HG02763 (cell line): ENCODE results near the gene LBX2.

Experiments used
- ATAC-seq: cut with Tn5 transposase; IDR thresholded peaks from one replicate; pipeline ENCODE4 v1.9.1; 2021; ENCODE audit warnings: mild to moderate bottlenecking, moderate library complexity; ENCODE audit not compliant: unreplicated experiment

The LBX2 gene

DNA sequence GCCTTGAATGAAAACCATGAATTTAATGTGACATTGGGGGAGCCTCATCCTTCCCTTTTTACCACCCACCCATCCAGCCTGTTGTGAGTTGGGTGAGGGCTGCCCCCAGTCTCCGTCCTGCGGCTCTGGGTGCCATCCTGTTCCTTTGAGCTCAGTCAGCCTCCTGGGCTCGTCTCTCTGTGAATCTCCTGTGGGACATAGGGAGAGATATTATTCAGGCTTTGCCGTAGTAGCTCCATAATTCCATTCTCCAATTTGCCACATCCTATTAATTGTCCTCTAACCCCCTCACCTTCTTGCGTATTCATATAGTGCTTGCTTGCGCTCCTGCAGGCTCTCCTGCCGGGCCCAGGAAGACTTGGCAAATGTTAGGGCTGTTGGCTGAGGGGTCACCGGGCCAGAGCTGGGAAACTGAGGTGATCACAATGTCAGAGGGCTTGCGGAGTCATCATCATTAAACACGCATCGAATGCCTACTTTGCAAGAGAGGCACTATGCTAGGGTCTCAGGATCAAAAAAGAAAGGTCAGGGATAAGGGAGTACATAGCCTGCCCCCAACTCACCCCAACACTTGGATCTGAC is 27.3 kb upstream of the LBX2 start:
- ATAC-seq, result no peak

DNA sequence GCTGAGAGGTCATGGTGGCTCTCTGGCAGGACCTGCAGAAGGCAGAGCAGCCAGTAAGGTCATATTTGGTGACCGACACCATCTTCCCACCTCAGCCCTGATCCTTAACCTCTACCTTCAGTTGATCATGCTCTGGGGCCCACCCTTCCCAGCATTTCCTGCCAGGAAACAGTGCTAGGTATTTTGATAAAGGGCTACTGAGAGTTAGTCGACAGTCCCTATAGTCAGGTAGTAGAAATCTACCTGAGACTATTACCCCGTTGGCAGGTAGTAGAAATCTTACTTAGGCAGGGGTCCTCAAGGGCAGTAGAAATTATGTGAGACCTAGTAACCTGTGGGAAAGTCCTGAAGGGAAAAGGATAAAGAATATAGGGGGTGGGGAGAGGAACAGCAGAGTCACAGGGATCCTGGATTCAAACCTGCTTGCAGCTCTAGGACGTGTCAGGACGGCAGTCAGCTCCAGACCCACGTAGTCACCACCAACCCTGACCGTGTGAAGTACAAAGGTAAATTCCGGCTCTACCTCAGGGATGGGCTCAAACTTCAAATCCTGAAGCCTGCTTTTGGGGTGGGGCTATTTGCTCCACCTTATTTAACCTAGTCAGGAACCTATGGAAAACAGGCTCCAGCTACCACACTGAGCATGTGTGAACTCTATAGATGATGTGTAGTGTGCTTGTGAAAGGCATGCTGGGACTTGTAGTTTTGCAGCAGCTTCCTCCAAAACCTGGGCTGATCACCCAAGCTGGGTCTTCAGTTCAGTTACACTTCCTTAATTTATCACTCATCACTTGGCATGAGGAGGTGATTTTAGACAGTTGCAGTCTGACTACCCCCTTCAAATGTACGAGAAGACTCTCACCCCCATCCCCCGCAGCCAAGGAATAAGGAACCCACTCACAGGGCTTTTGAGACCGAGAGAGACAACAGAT is 26.6 kb upstream of the LBX2 start, which contains the start of gene DQX1:
Gene DQX1, minus strand, starts transcription at position 515 of the 932 bp plus-strand sequence. Its CDS starts 502 bp downstream, at position 13.
- ATAC-seq, result no peak

DNA sequence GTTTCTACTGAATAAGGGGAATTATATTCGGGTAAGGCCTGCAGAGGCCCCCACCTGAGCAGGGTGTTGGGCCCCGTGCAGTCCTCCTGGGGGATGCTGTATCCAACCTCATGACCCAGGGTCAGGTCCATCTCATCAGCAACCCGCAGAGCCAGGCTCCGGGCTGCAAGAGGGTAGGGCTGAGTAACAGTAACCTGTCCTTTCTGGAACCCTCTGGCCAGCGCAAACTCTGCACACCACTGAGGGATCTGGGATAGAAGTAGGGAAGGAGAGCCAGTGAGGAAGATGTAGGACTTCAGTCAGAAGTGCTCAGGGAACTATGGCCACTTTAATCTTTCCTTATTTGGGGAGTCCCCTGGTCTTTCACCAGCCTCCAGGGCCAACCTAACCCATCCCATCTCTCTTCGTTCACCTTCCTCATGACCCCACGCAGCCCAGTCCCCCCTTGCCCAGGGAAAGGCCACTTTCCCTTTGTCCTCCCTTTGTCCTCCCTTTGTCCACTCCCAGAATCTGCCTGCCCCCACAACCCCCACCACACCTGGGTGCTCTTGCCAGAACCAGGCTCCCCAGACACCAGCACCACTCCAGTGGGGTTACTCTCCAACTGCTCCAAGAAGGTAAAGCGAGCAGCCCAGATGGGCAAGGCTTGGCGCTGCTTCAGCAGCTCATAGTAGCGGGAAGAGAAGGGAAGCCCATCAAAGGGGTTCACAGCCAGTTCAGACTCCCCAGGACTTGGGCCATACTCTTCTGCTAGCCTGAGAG is 25.7 kb upstream of the LBX2 start:
- ATAC-seq, result no peak

DNA sequence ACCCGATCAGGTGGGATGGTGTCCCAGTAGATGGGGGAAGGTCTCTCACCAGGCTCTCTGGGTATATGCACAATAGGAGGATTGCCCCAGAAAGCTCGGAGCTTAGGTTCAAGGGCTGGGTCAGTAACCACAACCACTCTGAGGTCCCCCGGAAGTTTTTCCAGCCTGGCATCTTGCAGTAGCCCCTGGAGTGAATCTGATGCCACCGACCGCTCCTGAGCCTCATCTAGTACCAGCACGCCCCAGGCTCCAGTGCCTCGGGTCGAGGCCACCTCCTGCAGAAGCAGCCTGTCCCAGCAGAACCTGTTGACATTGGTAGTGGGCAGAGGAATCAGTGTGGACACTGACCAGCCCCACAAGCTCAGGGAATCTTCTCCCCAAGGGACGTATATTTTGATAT is 24.6 kb upstream of the LBX2 start:
- ATAC-seq, result no peak

DNA sequence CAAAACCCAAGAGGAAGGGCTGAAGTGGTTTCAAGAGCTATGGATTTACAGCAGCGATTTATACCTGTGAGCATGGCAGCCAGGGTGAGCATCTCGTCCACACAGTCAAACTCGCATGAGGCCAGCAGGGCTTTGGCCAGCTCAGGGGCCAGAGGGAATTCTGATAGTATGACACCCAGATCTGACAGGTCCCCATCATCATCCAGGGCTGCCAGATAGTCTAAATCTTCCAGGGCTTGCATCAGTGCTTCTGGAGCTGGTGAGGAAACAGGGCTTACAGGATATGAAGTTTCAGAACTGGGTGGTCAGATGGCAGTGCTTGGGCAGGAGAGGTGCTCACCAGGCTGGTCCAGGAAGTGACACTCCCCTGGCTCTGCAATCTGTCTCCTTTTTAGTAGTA is 23.1 kb upstream of the LBX2 start:
- ATAC-seq, result no peak

DNA sequence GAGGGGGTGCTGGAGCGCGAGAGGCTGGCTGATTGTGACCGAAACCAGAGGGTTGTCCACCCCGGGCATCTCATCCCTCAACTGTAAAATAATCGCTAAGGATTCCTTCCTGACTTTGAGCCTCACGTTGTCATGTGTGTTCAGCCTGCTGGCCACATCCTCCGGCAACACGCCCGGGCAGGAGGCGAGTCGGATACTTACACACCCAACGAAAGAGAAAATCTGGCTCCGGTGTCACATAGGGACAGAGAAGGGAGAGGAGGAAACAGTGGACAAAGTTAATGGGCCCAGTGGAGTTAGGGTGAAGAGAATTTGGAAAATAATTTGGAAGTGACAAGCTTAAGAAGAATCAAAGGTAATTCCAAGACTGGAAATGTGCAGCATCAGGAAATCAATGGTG is 17.2 kb upstream of the LBX2 start:
- ATAC-seq, result no peak

DNA sequence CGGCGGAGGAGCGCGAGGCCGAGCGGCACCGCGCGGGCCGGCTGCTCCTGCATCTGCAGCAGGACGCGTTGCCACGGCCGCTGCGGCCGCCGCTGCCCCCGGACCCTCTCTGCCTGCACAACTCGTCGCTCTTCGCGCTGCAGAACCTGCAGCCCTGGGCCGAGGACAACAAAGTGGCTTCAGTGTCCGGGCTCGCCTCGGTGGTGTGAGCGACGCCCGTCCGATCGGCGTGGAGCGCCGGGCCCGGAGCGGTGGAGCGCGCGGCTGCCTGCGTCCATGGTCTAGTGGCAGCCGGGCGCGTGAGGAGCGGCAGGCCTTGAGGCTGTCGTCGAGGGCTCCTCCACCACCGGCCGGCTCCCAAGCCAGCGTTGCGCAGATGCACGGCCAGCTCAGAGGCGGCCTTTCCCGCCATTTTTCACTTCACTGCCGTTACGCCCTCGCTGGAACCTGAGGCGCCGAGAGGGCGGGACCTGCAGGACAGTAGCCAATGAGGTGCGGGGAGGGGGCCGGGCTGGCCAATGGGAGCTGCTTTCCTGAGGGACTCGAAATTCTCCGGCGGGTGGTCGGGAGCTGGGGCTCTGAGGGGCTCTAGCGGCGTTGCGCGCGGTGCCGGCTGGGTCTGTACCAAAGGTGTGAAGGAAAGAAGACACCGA is 16.7 kb upstream of the LBX2 start:
- peak; percentile 77 for ATAC-seq

DNA sequence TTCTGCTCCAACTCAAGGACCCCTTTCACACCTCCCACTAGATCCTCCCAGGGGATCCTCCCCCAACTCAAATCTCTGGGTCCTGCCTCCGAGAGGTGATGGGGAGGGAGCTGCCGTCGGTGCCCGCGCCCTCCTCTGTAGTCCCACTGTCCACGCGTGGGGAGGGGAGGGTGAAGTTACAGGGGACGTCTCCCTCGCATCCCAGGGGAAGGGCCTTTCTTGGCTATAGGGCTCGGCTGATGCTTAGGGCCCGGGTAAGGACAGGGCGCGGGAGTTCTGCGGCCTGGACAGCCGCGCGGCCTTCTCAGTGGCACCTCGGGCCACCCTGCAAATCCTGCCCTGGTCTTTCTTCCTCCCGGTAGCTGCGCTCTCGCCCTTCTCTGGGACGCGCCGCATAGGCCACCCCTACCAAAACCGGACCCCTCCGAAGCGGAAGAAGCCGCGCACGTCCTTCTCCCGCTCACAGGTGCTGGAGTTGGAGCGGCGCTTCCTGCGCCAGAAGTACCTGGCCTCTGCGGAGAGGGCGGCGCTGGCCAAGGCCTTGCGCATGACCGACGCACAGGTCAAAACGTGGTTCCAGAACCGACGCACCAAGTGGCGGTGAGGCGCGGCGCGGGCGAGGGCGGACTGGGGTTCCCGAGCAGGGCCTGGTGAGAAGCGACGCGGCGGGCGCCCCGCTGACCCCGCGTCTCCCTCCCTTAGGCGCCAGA is 16.0 kb upstream of the LBX2 start:
- ATAC-seq, result no peak

DNA sequence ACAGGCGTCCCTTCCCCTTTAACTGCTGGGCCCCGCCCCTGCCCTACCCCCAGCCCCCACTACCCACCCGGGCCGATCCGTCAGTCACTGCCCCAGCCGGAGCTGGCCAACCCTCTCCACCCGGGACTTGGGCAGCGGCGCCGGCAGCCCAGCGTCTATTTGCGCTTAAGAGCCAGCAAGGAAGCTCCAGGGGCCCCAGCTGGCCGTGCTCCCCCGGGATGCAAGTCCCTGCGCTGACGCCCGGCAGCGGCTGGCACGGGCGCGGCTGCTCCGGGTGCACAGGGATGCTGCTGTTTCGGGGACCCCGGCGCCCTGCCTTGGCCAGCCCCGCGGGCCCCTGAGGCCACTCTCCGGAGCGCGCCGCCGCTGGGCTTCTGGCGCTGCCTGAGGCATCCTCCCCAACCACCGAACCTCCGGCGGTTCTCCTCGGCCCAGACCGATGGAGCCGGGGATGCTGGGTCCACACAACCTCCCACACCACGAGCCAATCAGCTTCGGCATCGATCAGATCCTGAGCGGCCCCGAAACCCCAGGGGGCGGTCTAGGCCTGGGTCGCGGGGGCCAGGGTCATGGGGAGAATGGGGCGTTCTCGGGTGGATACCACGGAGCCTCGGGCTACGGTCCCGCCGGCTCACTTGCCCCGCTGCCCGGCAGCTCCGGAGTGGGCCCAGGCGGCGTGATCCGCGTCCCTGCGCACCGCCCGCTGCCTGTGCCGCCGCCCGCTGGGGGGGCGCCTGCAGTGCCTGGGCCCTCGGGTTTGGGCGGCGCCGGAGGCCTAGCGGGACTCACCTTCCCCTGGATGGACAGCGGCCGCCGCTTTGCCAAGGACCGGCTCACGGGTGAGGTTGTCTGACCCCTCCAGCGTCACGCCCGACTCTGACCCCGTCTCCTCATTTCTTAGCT is 15.2 kb upstream of the LBX2 start, which contains the start of gene TLX2:
Gene TLX2, plus strand, starts transcription at position 83 of the 903 bp plus-strand sequence. Its CDS starts 357 bp downstream, at position 440.
- no peak for ATAC-seq

DNA sequence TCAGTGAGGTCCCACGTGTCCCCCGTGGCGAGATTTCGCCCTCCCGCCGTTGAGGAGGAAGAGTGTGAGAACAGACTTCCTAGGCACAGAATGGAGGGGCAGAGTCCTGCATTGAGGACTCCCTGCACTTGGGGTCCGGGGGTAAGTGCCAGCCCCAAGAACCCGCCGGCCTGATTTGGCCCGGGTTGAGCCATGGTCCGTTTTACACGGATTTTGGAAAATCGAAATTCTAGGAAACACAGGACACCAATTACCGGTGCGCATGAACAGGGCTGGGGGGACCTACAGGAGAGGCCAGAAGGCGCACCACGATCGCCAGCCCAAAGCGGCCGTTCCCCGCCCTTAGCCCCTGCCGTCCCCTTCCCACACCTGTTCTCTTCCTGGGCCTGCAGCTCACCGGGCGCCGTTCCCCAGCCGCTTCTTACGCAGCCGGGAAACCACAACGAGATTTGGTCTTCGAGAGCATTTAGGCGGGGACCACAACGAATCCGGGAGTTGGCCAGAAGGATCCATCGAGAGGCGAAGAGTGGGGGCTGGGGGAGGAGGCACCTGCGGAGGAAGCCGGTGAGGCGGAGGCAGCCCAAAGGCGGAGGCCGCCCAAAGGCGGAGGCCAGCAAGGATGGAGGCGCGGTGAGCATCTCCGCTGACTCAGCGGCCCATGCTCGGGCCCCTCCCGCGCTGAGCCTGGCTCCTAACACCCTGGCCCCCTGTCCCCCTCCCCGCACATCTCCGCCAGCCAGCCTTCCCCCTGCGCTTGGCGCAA is 14.4 kb upstream of the LBX2 start:
- no peak for ATAC-seq

DNA sequence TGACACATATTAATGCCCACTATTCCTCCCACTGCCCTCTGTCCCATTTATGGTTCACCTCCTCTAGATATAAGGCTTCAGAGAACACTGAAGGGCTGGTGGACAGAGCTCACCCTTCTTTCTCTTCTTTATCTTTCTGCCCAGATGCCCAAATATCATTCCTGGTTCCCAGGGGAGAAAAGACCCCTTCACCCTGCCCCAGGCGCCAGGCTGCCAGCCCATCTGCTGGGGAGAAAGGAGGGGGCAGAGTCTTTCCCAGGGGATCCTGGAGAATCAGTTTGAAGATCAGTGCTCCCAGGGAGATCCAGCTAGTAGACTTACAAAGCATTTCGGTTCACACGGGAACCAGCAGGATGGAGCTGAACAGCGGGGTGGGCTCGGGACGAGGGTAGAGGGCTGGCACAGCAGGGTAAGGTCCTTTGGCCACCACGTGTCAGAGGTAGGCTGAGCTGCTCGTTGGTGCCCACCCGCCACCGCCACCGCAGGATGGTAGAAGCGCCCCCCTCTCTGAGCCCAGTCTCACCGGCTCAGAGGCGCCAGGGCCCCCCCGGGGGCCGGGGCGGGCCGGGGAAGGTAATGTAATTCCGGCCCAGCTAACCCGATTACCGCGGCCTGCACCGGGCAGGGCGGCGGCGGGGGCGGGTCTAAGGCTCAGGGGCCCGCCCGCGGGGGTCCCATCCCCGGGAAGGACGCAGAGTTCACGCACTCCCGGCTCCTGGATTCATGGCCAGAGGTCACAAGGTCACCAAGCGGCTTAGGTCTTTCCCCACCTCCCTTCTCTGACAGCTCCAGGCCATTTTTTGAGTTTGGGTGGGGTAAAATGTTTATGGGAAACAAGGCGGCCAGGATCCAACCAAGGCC is 13.6 kb upstream of the LBX2 start:
- ATAC-seq, result no peak

DNA sequence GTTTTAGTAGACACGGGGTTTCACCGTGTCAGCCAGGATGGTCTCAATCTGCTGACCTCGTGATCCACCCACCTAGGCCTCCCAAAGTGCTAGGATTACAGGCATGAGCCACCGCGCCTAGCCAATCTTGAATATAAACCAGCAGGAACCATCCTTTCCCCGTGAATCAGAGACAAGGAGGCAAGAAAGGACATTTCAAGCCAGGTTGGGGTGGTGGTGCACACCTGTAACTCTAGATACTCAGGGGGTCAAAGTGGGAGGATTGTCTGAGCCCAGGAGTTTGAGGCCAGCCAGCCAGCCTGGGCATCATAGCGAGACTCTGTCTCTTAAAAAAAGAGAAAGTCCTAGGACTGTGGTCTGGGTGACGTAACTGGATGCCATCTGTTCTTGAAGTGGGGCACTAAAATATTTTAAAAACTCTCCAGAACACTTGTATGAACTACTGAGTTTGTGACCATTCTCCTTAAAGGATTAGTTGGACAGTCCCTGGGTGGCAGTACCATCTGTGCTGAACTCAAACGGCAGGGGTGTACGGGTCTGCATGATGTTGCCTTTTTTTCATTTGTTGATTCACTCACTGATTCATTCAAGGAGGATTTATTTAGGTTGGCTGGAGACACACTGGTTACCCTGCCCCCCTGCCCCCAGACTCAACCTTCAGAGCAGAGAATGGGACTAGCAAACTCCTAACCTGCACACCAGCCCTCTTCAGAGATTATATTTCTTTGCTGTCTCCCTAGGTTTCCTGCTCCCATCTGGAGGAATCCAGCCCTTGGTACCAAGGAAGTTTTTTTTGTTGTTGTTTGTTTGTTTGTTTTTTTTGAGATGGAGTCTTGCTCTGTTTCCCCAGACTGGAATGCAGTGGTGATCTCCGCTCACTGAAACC is 11.9 kb upstream of the LBX2 start:
- ATAC-seq, result no peak

DNA sequence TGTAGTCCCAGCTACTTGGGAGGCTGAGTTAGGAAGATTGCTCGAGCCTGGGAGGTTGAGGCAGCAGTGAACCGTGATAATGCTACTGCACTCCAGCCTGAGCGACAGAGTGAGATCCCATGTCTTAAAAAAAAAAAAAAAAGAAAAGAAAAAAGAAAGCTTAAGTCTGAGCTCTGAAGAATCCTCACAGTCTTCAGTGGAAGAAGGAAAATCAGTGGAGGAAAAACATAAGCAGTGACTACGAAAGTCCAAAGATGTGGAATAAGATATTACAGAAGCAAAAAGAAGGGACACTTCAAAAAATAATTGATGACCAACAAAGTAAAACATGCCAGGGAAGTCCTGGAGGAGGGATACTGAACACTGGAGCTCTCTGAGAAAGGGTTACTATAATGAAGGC is 10.9 kb upstream of the LBX2 start:
- no peak for ATAC-seq

DNA sequence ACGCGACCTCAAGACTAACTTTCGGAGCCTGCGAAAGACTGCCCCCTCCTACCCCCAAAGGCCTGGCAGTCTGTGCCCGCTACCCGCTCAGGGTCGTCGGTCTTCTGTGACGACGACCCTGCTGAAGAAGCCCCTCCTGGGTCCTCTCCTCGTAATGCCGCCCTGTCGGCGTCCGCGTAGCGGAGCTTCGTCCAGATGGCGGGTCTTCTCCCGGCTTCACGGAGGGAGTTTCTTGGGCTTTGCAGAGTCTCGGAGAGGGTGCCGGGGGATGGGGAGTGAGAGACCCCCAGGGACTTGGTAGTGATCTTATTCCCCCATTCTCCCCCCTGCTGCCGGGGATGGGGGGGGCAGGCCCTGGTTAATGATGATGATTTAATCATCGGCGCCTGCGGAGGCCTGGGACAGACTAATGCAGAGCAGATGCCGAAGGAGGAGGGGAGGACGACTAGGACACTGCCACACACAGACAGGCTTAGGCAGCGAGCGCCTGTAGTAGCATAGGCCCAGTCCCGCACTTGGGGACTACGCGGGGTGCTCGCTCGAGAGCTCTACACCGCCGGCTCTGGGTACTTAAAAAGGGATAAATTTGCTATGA is 8.6 kb upstream of the LBX2 start:
- no peak for ATAC-seq

DNA sequence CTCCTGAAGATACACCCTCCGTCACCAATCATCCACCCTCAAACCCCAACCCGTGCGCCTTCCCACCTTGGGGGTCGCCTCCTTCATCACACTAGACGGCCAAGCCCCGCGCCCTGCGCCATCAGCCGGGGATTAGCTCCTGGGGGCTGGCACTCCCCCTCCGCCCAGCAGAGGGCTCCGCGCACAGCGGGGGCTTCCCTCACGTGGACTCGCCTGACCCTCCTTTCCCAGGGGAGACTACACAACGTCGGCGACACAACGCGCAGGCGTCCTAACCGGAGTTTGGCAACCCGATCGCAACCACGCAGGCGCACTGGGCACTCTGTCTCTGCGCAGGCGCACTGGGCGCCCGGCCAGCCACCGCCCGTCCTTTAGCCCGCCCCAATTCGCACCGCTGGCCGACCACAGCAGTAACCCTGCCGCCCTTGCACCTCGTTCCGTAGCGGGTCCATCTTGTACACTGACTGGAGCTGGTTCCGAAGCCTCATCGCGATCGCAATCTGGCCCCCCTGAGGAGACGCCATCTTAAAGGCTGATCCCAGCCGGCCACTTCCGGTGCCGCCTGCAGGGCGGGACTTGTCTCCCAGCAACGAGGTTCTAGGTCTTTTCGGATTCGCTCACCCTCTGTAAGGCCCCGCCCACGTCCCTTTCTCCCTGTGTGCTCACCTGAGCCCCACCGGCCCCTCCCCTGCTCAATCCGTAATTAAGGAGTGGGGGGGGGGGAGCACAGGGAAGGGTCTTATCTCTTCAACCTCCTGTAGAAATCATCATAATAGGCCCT is 7.9 kb upstream of the LBX2 start, which contains the start of gene PCGF1:
Gene PCGF1, minus strand, starts transcription at position 551 of the 781 bp plus-strand sequence. Its CDS starts 27 bp downstream, at position 524.
- peak; percentile 90 for ATAC-seq
